ENCODE results near the gene RARG. TPM values are rescaled to one million over a fixed set of nuclear protein-coding genes. Genes with fewer than 3 reads are reported as not detected.

RARG gene
- total RNA-seq, 4 donors from 2014 or later: 4.2 to 14.1 (median 10.9) TPM

GRCh38 chr12:53184828-53185227, 47.2 kb downstream of the RARG start:
- TF ChIP-seq CTCF (IDR thresholded peaks at IDR 0.05; ENCODE audit: low read depth): no peak

GRCh38 chr12:53182903-53183302, 49.1 kb downstream of the RARG start:
- no peak for TF ChIP-seq CTCF (IDR thresholded peaks at IDR 0.05; ENCODE audit: low read depth)

GRCh38 chr12:53181935-53182334, 50.1 kb downstream of the RARG start:
- no peak for TF ChIP-seq CTCF (IDR thresholded peaks at IDR 0.05; ENCODE audit: low read depth)

GRCh38 chr12:53180931-53181645, 50.9 kb downstream of the RARG start:
- no peak for TF ChIP-seq CTCF (IDR thresholded peaks at IDR 0.05; ENCODE audit: low read depth)

- no peak for TF ChIP-seq CTCF (IDR thresholded peaks at IDR 0.05; ENCODE audit: low read depth)
Observed at GRCh38 chr12:53180220-53180930, 51.6 kb downstream of the RARG start, which contains the start of the genes CSAD and ZNF740. Gene CSAD, minus strand, starts transcription at chr12:53180925. Its CDS starts 7,455 bp downstream, at chr12:53173470. Gene ZNF740, plus strand, starts transcription at chr12:53180722. Its CDS starts 1,262 bp downstream, at chr12:53181984.

GRCh38 chr12:53179687-53180219, 52.3 kb downstream of the RARG start:
- TF ChIP-seq CTCF (IDR thresholded peaks at IDR 0.05; ENCODE audit: low read depth): no peak

- TF ChIP-seq CTCF (IDR thresholded peaks at IDR 0.05; ENCODE audit: low read depth): no peak
Observed at GRCh38 chr12:53176750-53177149, 55.3 kb downstream of the RARG start.

Data from subcutaneous adipose tissue (tissue), 4 donors.